DOHH2 (cell line): Measurements from ENCODE around the gene PRRG4.
A peak's percentile ranks its signal among the peaks of the same experiment; 100 is the strongest.

ENCODE experiments used
- CTCF ChIP-seq: fragments of 200-600 bp; sonication (generic); IDR thresholded peaks from one replicate; pipeline ENCODE4 v1.5.1; 2014; ENCODE audit warnings: antibody characterized with exemption, mild to moderate bottlenecking, low read depth, low read length; ENCODE audit not compliant: poor library complexity, severe bottlenecking
- EZH2phosphoT487 ChIP-seq: fragments of 200-600 bp; sonication (generic); IDR thresholded peaks from 2 replicates; pipeline ENCODE4 v1.6.1; 2017; ENCODE audit warnings: borderline replicate concordance, mild to moderate bottlenecking, antibody characterized with exemption, low read length, moderate library complexity, mixed read lengths

- TF ChIP-seq CTCF: peak; percentile 86
- TF ChIP-seq EZH2phosphoT487: no peak
These were observed 20.4 kb upstream of the PRRG4 start for GRCh38 chr11:32809313-32809712.
